ENCODE results near the gene COBL.
"Not testable (repeated sequence)": the region's sequence is repeated elsewhere in the genome, so short reads cannot be mapped to it uniquely, and the experiment has no call there.

COBL gene

DNA sequence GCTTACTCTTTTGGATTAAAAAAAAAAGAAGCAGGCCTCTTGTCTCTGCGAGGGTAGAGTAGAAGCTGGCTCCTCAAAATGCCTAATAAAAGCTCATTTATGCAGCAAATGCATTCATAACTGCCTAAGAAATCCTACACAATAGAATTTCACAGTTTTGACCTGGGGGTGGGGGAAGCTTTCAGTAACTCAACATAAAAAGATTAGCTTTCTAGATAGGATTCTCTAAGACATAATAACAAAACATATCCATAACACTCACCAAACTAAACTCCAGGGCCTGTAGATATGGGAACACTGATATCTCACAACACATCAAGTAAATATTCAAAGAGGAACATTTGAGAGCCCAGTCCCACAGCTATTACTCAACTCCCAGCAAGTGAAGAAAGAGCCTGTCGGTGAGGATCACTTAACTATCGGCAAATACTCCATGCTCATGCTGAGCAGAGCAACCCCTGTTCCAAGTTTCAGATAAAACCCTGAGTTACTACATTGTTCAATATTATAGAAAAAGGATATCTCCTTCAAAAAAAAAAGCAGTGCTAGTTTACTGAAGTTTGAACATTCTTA lies 88.1 kb downstream of the COBL start:
- no peak for DNase-seq

DNA sequence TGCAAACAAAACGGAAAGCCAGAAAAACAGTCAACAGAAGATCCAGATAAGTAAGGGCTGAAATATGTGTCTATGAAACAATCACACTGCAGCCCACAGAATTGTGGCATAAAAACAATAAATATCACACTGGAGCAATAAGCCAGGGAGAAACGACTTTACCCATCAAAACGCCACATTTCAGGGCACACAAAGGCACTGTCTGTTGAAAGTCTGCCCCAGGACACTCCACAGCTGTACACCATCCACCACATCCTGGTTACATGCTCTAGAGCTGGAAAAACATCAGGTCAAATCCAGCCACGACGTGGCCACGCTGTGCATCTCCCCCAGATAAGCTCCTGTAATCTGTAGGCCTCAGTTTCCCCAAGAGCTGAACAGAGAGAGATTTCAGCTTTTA lies 88.7 kb downstream of the COBL start:
- no peak for DNase-seq

DNA sequence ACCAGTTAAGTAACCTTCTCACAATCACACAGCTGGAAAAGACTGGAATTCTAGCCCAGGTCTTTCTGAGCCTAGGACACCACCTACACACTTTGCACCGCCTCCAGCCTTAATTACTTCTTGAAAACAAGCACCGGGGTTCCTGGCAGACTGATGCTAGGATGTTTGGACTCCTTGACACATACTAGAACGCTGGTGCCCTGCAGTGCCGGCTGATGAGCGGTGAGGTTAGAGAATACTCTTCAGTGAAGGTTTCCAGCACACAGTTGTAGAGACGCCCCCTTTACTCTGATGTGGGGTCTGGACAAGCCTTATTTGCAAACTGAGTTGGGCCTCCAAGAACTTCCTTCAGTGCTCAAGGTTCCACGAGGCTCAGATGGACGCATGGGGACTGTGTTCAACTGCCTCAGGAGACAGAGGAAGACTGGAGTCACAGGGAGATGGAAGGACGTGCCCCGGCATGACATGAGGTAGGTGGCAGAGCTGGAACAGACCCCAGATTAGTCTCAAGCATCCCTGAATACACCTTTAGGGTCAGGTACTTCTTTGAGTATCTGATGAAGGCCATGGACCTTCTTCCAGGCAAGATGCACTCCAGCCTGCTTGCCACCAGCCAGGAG lies 89.6 kb downstream of the COBL start:
- no peak for DNase-seq

DNA sequence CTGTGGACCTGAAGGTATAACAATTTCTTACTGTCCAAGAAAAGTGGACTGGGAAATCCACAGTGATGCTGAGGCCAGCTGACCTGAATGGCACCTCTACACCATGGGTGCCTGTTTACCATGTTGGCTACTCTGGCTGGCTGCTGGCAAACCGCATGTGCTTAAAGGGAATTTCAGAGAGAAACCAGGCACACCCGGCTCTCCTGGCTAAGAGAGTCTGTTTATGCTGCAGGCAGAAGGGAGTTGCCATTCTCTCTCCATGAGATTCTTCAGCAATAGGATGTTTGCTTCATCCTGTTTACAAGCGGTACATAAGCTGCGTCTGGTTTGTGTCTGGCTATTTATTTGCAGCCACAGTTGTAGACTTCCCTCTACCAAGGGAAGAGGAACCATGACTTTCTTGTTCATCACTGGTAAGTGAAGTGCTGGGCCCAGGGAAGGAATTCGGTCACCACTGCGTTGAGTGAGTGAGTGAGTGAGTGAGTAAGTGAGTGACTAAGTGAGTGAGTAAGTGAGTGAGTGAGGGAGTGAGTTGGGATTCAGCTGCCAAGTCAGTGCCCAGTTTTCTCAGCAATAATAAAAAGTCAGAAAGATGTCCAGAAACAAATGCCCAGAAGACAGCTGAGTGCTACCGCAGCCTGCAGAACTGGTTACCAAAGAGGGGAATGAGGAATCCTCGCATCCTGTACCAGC lies 90.4 kb downstream of the COBL start:
- DNase-seq = no peak

DNA sequence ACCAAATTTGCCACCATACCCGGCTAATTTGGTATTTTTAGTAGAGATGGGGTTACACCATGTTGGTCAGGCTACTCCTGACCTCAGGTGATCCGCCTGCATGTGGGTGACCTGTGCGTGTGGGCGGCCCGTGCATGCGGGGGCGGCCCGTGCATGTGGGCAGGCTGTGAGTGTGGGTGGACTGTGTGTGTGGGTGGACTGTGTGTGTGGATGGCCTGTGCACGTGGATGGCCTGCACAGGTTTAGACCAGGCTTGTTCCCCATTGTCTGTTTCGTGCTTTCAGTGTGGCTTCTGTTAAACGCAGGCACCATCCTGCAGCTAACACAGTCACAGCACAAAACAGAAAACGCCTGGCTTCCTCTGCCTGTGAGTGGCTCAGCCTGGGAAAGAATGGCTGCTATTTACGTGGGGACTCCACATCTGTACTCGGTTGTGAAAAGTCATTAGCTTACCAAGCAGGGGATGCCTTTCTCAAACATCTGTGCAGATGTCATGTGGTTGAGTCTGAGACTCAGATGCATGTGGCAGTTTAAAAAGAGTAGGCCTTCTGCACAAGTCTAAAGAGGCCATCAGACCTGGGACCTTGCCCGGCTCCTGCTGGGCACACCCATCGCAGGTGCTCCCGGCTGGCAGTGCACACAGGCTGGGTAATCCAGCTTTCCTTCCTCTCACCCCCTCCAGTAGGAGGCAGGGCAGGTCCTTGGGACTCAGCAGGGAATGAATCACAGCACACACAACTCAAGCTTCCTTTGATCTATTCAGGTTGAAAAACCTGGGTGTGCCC lies 91.6 kb downstream of the COBL start:
- DNase-seq = peak; percentile 25

DNA sequence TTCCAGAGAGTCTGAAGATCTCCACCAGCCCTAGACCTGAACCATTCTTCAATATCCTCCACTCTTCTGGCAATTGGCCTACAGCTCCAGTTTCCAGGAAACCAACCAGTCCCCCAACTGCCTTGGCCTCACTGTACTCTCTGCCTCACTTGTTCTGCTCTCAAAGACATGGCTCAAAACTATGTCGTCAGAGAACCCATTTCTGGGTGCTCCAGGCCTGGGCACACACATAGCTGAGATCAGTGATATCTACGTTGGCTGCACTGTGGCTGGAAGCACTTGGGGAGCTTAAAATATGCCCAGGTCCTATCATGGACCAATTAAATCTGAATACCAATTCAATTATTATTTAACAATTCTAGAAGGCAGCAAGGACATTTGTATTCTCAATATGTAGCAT lies 93.1 kb downstream of the COBL start:
- DNase-seq = no peak

DNA sequence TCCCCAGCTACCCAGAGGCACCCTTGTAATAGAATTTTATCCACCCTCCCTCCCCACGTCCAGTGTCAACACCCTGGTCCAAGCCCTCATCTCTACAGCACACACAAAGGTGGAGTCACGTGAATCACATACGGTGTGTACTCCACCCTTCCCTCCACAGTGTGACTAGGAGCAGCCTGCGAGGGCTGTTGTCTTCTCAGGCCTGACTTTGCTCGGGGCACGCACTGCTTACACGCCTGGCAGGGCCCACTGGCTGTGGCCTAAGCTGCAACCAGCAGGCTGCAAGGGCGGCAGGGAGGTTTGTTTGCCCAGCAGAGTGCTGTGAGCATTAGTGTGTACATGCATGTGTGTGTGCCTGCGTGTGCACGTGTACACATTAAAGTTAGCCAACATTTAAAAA lies 93.7 kb downstream of the COBL start:
- no peak for DNase-seq

DNA sequence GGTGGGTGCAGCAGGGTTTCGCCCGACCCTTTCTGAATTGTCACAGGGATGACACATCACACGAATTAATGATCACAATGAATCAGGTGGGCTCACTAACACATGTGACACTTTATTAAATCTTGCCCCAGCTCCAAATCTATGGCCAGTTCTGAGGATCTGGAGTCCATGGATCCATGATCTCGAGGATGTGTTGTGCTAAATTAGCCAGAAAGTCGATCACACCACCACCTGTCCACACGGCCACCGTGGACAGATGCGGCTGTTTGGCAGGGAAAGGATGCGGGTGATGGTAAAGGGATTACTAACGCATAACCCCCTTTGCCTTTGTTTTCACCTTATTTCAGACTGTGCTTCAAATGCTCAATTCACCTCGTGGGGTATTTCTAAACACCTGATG lies 96.4 kb downstream of the COBL start:
- no peak for DNase-seq

DNA sequence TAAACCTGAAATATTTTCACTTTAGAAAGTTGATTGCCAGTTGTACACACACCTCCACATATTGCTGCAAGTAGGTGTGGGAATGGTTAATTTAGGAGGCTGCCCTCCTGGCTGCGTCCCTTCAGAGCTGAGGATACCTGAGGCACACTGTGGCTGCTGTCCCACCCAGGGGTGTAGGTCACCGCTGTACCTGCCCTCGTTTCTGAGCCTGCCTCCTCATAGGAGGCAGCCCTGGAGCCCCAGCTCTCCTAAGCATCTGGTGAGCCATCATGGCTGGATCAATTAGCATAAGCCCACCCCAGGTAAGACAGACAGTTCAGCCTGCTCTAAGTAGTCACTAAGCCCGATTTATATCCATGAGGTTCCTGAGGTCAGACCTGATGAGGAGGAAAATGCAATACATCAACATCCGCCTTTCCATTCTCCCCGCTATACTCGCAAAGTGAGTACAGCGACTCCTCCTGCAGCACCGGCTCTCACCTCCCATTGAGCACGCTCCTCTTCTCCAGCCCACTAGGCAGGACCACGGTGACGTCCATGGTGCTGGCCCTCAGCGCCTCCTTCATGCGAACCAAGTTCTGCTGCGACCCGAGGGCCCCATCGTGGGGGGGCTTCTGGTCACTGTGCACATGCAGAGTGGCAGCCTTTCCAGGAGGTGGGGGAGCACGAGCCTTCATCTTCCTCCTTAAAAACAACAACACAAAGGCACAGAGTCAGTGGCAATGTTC lies 97.2 kb downstream of the COBL start:
- no peak for DNase-seq

DNA sequence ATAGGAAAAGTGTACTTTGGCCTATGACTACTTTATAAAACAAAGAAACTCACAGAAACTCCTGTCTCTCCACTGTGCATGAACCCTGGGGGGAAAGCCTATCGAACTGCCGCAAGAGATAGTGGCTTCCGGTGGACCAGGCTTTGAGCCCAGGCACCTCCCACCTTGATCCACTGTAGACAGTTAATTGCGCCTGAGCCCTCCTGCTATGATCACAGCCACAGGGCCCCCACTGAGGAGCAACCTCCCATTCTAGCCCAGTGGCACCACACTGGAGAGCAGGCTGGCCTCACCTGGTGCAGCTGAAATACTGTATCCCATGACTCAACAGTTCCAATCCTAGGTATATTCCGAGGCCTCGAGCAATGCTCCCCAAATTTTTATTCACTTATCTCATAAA lies 98.8 kb downstream of the COBL start:
- DNase-seq = no peak

DNA sequence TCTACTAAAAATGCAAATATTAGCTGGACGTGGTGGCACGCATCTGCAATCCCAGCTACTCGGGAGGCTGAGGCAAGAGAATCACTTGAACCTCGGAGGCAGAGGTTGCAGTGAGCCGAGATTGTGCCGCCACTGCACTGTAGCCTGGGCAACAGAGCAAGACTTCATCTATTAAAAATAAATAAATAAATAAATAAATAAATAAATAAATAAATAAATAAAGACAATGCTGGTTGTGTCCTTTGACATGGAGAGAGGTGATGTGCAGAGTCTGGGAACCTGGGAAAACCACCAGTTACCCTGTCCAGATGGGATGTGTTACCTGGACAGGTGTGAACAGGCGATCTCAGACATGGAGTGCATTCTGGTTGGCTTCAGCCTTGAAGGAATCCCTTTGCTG lies 102.5 kb downstream of the COBL start:
- no peak for DNase-seq

DNA sequence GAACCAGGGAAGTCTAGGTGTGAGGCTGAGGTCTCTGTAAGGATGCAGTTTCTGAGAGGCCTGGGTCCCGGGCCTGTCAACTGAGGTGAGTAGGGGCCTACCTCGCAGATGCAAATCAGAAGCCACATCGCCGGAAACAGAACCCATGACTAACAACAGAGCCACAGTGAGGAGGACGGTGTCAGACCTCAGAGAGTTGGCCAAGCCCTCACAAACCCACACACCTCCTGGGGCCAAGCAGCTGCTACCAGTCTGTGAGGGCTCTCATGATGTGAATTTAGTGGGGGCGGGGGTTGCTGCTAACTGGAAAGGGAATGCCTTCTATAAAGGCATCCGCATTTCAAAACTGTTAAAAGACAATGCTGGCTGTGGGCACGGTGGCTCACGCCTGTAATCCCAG lies 103.0 kb downstream of the COBL start:
- no peak for DNase-seq

DNA sequence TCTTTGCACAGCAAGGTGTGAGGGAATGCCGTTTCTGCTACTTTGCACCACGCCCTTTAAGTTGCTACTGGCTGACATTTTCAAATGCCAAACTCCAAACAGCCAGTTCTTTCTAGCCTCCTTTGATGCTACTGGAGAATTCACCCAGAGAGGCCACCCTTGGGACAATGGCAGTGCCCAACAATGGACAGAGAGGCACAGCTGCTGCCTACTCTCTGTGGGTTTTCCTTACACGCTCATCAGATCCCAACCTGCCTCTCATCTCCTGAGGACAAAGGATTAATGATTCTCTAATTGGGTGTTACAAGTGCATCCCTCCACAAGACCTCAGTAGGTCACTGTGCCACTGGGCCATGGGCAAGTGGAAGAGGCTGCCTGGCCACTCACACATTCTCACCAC lies 105.8 kb downstream of the COBL start:
- no peak for DNase-seq

DNA sequence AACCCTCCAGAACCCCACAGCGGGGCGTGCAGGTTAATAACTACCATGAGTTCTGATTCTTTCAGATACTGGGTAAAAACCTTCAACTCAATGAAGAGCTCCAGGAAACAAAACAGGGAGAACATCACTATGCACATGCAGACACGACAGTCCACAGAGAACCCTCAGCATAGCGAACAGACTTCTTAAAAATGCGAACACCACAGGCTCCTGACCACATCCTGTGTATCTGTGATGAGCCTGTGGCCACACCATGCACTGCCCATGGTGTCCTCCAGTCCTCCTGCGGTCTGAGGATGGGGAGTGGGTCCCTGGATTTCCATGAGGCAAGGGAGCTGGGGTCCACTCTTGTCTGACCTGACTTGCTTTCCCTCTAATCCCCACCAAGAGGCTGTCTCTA lies 107.2 kb downstream of the COBL start:
- no peak for DNase-seq

DNA sequence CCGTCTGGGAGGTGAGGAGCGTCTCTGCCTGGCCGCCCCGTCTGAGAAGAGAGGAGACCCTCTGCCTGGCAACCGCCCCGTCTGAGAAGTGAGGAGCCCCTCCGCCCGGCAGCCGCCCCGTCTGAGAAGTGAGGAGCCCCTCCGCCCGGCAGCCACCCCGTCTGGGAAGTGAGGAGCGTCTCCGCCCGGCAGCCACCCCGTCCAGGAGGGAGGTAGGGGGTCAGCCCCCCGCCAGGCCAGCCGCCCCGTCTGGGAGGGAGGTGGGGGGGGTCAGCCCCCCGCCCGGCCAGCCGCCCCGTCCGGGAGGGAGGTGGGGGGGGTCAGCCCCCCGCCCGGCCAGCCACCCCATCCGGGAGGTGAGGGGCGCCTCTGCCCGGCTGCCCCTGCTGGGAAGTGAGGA lies 108.5 kb downstream of the COBL start:
- not testable (repeated sequence) for DNase-seq

DNA sequence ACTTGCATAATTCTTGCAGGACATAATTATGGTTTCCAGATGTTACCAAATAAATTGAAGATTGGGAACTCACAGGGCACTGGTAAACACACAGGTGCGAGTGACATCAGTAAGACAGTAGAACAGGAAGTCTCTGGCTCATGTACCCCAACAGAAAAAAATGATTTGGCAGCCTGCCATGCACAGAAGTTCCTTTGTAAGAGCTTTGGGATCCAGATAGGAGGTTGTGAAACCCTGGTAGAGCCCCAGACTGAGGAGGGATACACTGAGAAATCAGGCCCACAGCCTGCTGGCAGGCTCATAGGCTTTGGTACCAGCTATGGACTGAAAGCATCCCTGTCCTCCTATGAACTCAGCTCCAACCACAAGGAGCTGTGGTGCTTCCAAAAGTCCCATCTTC lies 118.0 kb downstream of the COBL start:
- DNase-seq = no peak

DNA sequence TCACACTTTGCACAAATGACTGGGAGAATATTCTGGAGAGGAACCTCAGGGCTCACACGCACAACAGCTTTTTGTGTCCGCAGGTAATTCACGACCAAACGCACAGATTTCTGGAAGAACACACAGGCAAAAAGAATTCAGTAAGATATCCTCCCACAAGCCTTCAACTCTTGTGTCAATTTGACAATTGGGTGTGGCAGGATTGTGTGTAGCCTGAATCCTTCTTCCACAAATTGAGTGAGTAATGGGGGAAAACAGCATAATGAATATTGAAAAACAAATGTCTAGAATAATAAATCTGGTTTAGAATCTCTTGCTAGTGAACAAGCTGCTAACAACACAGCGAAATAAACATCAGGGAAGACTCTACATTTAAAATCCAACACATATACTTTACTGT lies 125.6 kb downstream of the COBL start:
- DNase-seq = no peak

DNA sequence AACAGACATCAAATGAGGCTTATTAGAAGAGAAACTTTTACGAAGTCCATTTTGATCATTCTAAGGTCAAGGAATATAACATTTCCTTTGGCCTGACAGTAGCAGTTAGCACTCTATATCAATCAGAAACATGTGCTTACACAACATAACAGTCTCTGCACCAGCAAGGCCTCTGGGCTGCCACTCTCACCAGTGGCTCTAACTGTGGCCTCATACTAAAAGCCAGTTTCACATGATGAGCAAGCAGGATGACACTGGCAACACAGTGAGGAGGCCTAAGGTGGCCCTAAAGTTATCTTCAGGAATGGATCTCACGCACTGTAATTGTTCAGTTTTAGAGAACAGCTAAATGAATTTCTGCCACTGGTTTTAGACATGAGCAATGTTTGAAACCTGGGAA lies 126.8 kb downstream of the COBL start:
- DNase-seq = no peak

DNA sequence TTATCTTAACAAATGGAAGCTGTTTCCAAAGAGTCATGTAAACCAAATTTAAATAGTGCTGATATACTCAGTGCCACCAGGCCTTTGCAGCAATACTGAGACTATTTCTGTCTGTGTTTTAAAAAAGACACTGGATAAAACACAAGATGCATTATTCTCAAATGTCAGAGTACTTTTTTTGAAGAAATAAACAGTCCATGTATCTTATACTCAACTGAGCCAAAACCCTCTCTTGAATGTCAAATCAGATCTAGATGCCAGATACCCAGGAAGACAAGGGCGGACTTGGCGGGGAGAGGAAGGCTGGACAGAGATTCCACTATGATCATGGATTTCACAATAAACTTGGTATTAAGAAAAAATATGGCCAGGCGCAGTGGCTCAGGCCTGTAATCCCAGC lies 127.6 kb downstream of the COBL start:
- no peak for DNase-seq

DNA sequence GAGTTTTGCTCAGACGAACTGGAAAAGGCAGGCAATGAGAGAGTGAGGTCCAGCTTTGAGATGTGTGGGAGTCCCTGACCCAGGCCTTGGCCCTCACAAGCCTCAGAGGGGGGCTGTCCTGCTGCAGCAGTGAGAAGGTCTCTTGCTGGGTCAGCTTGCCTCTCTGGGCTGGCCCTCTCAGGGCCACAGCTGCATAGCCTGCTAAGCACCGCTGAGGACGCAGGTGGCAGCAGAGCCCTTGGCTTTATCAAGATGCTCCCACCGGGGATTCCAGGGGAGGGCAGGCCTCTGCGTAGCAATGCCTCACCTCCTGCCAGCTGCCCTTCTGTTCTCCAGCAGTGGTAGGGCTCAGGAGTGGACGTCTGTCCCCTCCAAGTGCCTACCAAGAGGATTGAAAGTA lies 128.7 kb downstream of the COBL start:
- no peak for DNase-seq

DNA sequence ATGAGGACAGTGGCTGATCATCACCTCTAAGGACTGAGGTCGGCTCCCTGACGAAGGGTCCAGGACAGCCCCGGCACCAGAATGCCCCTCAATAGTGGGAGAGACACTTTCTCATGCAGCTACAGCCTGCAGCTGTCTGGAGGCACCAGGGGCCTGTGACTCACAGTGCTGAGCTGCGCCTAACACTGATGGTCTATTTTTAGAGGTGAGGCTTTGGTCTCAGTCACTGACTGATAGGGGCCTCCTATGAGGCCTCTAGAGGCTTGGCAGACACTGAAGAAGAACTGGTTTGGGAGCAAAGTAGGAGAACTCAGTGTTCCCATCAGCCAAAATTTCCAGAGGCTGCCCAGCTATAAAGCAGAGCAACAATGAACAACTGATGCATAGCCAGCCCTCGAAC lies 130.1 kb downstream of the COBL start:
- no peak for DNase-seq

DNA sequence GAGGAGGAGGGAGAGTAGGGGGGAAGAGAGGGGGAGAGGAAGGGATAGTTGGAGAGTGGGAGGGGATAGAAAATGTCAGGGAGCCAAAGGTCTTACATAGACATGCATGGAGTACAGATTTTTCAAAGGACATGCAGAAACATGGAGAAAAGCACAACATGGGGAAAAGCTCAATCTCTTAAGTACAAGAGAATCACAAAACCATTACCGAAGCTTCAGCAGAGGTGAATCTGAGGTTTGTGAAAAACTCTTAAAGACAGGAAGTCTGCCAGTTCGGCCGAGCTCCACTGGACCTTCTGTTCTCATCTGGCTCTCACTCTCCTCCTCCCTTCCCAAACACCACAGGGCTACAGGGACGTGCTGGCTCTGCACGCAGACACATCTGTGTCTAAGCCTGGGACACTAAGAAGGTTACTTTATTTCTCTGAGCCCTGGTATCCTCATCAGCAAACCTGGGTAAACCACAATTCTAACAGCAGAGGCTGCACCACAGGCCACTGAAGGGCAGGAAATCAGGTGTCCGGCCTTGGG lies 133.9 kb downstream of the COBL start:
- no peak for DNase-seq

DNA sequence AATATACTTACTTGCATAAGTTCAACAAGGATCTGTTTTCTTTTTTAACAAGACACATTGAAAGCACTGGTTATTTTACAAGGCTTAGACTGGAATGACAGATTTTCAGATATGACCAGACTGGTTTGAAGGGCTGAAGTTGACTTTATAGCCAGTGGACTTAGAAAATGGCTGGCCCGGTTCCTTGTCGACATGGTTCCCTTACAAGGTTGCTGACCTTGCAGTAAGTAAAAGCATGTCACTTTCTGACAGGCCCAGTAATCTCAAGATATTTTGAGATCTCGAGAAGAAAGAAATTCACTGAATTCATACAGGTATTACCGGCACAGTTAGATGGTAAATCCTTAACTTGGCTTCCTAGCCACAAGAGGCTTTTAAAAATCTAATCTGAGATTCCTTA lies 136.5 kb downstream of the COBL start:
- no peak for DNase-seq

Data from NCI-H1092 (cell line).